Dendritic cell treated with granulocyte-macrophage colony-stimulating factor and Interleukin-4, amounts not matched to agents 40 ng/mL and 50 ng/mL, for 4 days (primary cell): Measurements from ENCODE around the gene TJP2.

Experiments used
- H3K27ac Mint-ChIP-seq: one replicate; pipeline ENCODE4 v1.8.0; 2022; ENCODE audit warnings: mild to moderate bottlenecking, mixed read lengths
- H3K27me3 Mint-ChIP-seq: one replicate; pipeline ENCODE4 v1.8.0; 2022; ENCODE audit warnings: mild to moderate bottlenecking, mixed read lengths
- H3K36me3 Mint-ChIP-seq: one replicate; pipeline ENCODE4 v1.8.0; 2022; ENCODE audit warnings: low read depth, mixed read lengths
- H3K4me1 Mint-ChIP-seq: one replicate; pipeline ENCODE4 v1.8.0; 2022; ENCODE audit warnings: low read depth, mixed read lengths
- H3K4me3 Mint-ChIP-seq: one replicate; pipeline ENCODE4 v1.8.0; 2022; ENCODE audit warnings: mild to moderate bottlenecking, moderate library complexity, mixed read lengths
- H3K9me3 Mint-ChIP-seq: one replicate; pipeline ENCODE4 v1.8.0; 2022; ENCODE audit warnings: mixed read lengths
- intact Hi-C: fragments of 100-400 bp; cut with micrococcal nuclease; formaldehyde crosslinking; loops from one replicate; pipeline ENCODE4 v1.15.0; 2022

TJP2 gene

GRCh38 chr9:69207503-69207902, 33.4 kb downstream of the TJP2 start:
- Mint-ChIP-seq H3K27me3 (no peaks in the 10 kb centered on the region), H3K27ac (no peak overlapping the region)
- intact Hi-C loops, result no loop called here

GRCh38 chr9:69211424-69212036, 37.5 kb downstream of the TJP2 start:
- Mint-ChIP-seq H3K4me3 (no peak overlapping the region), H3K27me3 (no peaks in the 10 kb centered on the region), H3K36me3 (peaks cover 24% of the 10 kb centered on the region), H3K4me1 (no peaks in the 10 kb centered on the region), H3K9me3 (no peaks in the 10 kb centered on the region), H3K27ac (no peak overlapping the region)
- intact Hi-C loops, result no loop called here

More at GRCh38 chr9:69207503-69207902, 33.4 kb downstream of the TJP2 start:
- Mint-ChIP-seq H3K9me3 (no peaks in the 10 kb centered on the region), H3K4me1 (no peaks in the 10 kb centered on the region), H3K36me3 (peaks cover 4% of the 10 kb centered on the region), H3K4me3 (no peak overlapping the region)

DNA sequence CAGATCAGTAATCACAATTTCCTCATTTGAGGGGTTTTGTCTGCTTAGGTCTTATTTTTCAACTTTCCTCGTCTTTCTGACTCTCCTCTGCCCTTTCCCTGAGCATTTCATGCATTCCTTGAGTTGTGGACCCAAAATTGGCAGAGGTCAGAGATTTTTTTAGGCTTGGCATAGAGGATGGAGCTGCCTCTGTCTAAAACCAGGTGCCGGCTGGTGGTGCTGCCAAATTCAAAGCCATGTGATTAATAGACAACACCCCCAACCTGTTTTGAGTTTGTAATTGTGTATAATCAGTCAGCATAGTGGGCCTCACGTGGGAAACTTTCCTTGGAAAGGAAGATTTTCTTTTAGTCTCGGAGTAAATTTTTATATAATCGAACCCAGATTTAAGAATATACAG, 39.6 kb downstream of the TJP2 start:
- Mint-ChIP-seq H3K27ac (no peak overlapping the region), H3K9me3 (no peaks in the 10 kb centered on the region), H3K4me3 (no peak overlapping the region), H3K4me1 (no peaks in the 10 kb centered on the region), H3K36me3 (peaks cover 37% of the 10 kb centered on the region), H3K27me3 (no peaks in the 10 kb centered on the region)
- intact Hi-C loops, result no loop called here

DNA sequence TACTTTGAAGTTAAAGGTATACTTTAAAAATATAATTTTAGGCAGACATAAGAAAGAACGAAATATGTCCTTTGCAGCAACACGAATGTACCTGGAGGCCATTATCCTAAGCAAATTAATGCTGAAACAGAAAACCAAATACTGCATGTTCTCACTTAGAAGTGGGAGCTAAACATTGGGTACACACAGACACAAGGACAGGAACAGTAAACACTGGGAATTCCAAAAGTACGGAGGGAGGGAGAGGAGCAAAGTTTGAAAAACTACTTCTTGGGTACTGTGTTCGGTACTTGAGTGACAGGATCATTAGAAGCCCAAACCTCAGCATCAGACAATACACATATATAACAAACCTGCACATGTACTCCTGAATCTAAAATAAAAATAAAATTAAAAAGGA, 40.9 kb downstream of the TJP2 start:
- H3K36me3 Mint-ChIP-seq, result peaks cover 50% of the 10 kb centered on the region
- no peaks in the 10 kb centered on the region for H3K9me3 Mint-ChIP-seq
- H3K4me1 Mint-ChIP-seq, result no peaks in the 10 kb centered on the region
- H3K27ac Mint-ChIP-seq, result no peak overlapping the region
- no peak overlapping the region for H3K4me3 Mint-ChIP-seq
- intact Hi-C loops, result no loop called here
- no peaks in the 10 kb centered on the region for H3K27me3 Mint-ChIP-seq

DNA sequence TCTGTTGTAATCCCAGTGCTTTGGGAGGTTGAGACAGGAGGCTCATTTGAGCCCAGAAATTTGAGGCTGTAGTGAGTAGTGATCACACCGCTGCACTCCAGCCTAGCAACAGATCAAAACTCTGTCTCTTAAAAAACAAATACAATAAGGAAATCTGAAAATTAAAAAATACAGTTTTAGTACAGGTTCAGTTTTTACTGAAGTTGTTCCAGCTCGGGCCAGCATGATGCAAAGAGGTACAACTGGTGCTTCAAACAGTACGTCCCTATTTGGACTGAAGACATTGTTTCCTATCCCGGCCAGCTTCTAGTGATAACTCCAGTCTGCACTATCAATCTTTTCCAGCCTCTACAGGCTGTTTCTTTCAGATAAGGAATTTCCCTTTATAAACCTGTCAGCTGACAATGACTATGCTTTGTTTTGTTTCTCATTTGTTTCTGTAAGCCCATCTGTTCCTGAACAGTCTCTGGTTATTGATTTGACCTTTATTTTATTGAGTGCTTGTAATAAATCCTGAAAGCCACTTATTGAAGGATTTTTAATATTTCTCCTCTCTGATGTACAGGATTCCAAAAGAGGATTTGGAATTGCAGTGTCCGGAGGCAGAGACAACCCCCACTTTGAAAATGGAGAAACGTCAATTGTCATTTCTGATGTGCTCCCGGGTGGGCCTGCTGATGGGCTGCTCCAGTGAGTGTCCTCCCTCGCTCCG, 41.9 kb downstream of the TJP2 start:
- Mint-ChIP-seq H3K27ac (no peak overlapping the region), H3K9me3 (no peaks in the 10 kb centered on the region), H3K4me3 (no peak overlapping the region), H3K27me3 (no peaks in the 10 kb centered on the region), H3K36me3 (peaks cover 59% of the 10 kb centered on the region), H3K4me1 (no peaks in the 10 kb centered on the region)
- intact Hi-C loops, result no loop called here

- Mint-ChIP-seq H3K27me3 (no peaks in the 10 kb centered on the region), H3K27ac (no peak overlapping the region), H3K9me3 (no peaks in the 10 kb centered on the region), H3K4me1 (no peaks in the 10 kb centered on the region), H3K4me3 (no peak overlapping the region), H3K36me3 (peaks cover 70% of the 10 kb centered on the region)
- intact Hi-C loops, result no loop called here
Measured at GRCh38 chr9:69218166-69218565, 44.1 kb downstream of the TJP2 start.

GRCh38 chr9:69221036-69221435, 47.0 kb downstream of the TJP2 start:
- H3K36me3 Mint-ChIP-seq, result peaks cover 76% of the 10 kb centered on the region
- H3K27ac Mint-ChIP-seq, result no peak overlapping the region
- no peaks in the 10 kb centered on the region for H3K4me1 Mint-ChIP-seq
- H3K4me3 Mint-ChIP-seq, result no peak overlapping the region
- intact Hi-C loops, result no loop called here
- no peaks in the 10 kb centered on the region for H3K27me3 Mint-ChIP-seq
- H3K9me3 Mint-ChIP-seq, result no peaks in the 10 kb centered on the region

GRCh38 chr9:69222970-69223369, 48.9 kb downstream of the TJP2 start:
- H3K27me3 Mint-ChIP-seq, result no peaks in the 10 kb centered on the region
- H3K9me3 Mint-ChIP-seq, result no peaks in the 10 kb centered on the region
- peaks cover 79% of the 10 kb centered on the region for H3K36me3 Mint-ChIP-seq
- H3K27ac Mint-ChIP-seq, result no peak overlapping the region
- no peak overlapping the region for H3K4me3 Mint-ChIP-seq
- H3K4me1 Mint-ChIP-seq, result no peaks in the 10 kb centered on the region
- intact Hi-C loops, result no loop called here

DNA sequence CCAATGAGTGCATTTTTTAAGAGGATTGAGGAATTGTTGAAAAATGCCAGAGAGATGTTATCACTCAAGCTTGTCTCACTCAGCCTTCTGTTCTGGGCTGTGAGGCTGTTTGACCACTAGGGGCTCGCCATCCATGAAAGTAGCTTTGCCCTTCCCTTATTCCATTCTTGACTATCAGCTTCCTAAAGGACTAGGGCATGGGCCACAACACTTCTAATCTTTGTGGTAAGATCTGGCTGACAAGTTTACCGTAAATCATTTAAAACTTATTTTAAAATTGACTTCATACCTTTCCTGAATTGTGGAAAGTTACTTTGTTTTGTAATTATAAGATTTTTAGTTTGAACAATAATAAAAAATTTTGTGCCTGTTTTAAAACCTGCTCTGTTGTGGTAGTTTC, 49.5 kb downstream of the TJP2 start:
- no peak overlapping the region for H3K27ac Mint-ChIP-seq
- no peak overlapping the region for H3K4me3 Mint-ChIP-seq
- H3K36me3 Mint-ChIP-seq, result peaks cover 79% of the 10 kb centered on the region
- H3K9me3 Mint-ChIP-seq, result no peaks in the 10 kb centered on the region
- no peaks in the 10 kb centered on the region for H3K27me3 Mint-ChIP-seq
- H3K4me1 Mint-ChIP-seq, result no peaks in the 10 kb centered on the region
- intact Hi-C loops, result no loop called here

- no peak overlapping the region for H3K27ac Mint-ChIP-seq
- intact Hi-C loops, result no loop called here
- H3K4me1 Mint-ChIP-seq, result no peaks in the 10 kb centered on the region
- H3K4me3 Mint-ChIP-seq, result no peak overlapping the region
- no peaks in the 10 kb centered on the region for H3K9me3 Mint-ChIP-seq
- peaks cover 67% of the 10 kb centered on the region for H3K36me3 Mint-ChIP-seq
- no peaks in the 10 kb centered on the region for H3K27me3 Mint-ChIP-seq
Measured at GRCh38 chr9:69229367-69229766, 55.3 kb downstream of the TJP2 start.

- Mint-ChIP-seq H3K27ac (no peak overlapping the region), H3K9me3 (no peaks in the 10 kb centered on the region), H3K4me1 (no peaks in the 10 kb centered on the region), H3K36me3 (peaks cover 70% of the 10 kb centered on the region), H3K4me3 (no peak overlapping the region), H3K27me3 (no peaks in the 10 kb centered on the region)
- intact Hi-C loops, result no loop called here
Measured at GRCh38 chr9:69232135-69232534, 58.1 kb downstream of the TJP2 start.

- Mint-ChIP-seq H3K4me1 (no peaks in the 10 kb centered on the region), H3K36me3 (peaks cover 70% of the 10 kb centered on the region), H3K9me3 (no peaks in the 10 kb centered on the region), H3K4me3 (no peak overlapping the region), H3K27ac (no peak overlapping the region), H3K27me3 (no peaks in the 10 kb centered on the region)
- intact Hi-C loops, result no loop called here
Measured at GRCh38 chr9:69234683-69235082, 60.6 kb downstream of the TJP2 start.

- no peaks in the 10 kb centered on the region for H3K9me3 Mint-ChIP-seq
- H3K4me3 Mint-ChIP-seq, result no peak overlapping the region
- intact Hi-C loops, result no loop called here
- no peaks in the 10 kb centered on the region for H3K27me3 Mint-ChIP-seq
- H3K4me1 Mint-ChIP-seq, result no peaks in the 10 kb centered on the region
- no peak overlapping the region for H3K27ac Mint-ChIP-seq
- peaks cover 68% of the 10 kb centered on the region for H3K36me3 Mint-ChIP-seq
Measured at GRCh38 chr9:69236188-69236587, 62.1 kb downstream of the TJP2 start.

DNA sequence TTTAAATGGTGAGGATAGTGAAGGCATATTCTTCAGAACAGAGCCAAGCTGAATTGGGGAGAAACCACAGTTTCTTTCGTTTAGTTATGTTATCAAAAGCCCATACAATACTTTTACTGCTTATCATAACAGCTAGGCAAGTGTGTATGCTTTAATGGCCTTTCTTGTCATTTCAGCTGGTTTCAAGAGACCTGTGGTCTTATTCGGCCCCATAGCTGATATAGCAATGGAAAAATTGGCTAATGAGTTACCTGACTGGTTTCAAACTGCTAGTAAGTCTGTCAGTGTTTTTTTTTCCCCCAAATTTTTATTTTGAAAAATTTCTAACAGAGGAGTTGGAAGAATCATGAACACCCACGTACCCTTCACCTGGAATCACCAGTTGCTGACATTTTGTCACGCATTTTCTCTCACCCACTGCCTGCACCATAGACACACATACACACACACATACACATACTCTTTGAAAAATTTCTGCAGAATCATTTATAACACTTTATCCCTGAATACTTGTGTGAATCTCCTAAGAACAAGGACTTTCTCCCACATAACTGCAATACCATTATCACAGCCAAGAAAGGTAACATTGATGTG, 63.7 kb downstream of the TJP2 start:
- Mint-ChIP-seq H3K9me3 (no peaks in the 10 kb centered on the region), H3K27me3 (no peaks in the 10 kb centered on the region), H3K36me3 (peaks cover 71% of the 10 kb centered on the region), H3K4me3 (no peak overlapping the region), H3K4me1 (no peaks in the 10 kb centered on the region), H3K27ac (no peak overlapping the region)
- intact Hi-C loops, result no loop called here
